ENCODE measurements around the gene RCSD1.
"Not testable (repeated sequence)": the region's sequence is repeated elsewhere in the genome, so short reads cannot be mapped to it uniquely, and the experiment has no call there.

GRCh38 chr1:167742392-167743057 is 112.5 kb downstream of the RCSD1 start:
- not testable (repeated sequence) for TF ChIP-seq BHLHE40 (IDR thresholded peaks at IDR 0.05; ENCODE audit: low read depth, low read length); CTCF (conservative IDR thresholded peaks at IDR 0.05; ENCODE audit: low read depth, low read length); POLR2A (IDR thresholded peaks at IDR 0.05; ENCODE audit: low read depth, low read length); SMC3 (IDR thresholded peaks at IDR 0.05; ENCODE audit: low read depth, low read length); RAD21 (IDR thresholded peaks at IDR 0.05; ENCODE audit: low read length); MXI1 (IDR thresholded peaks at IDR 0.05; ENCODE audit: borderline replicate concordance, low read depth, low read length); ELK1 (IDR thresholded peaks at IDR 0.05; ENCODE audit: borderline replicate concordance, low read depth, low read length); CEBPB (IDR thresholded peaks at IDR 0.05; ENCODE audit: low read depth, low read length); RCOR1 (IDR thresholded peaks at IDR 0.05; ENCODE audit: insufficient replicate concordance, low read length); CHD1 (IDR thresholded peaks at IDR 0.05; ENCODE audit: low read depth, low read length); RFX5 (IDR thresholded peaks at IDR 0.05; ENCODE audit: low read depth, low read length); MAZ (IDR thresholded peaks at IDR 0.05; ENCODE audit: borderline replicate concordance, low read depth, low read length)
- TF ChIP-seq, protein P1, sequence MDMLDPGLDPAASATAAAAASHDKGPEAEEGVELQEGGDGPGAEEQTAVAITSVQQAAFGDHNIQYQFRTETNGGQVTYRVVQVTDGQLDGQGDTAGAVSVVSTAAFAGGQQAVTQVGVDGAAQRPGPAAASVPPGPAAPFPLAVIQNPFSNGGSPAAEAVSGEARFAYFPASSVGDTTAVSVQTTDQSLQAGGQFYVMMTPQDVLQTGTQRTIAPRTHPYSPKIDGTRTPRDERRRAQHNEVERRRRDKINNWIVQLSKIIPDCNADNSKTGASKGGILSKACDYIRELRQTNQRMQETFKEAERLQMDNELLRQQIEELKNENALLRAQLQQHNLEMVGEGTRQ (IDR thresholded peaks at IDR 0.05; ENCODE audit: low read depth, low read length), result not testable (repeated sequence)

Data from IMR-90 (cell line).